Measurements from ENCODE around the gene CYP2A6.

DNA sequence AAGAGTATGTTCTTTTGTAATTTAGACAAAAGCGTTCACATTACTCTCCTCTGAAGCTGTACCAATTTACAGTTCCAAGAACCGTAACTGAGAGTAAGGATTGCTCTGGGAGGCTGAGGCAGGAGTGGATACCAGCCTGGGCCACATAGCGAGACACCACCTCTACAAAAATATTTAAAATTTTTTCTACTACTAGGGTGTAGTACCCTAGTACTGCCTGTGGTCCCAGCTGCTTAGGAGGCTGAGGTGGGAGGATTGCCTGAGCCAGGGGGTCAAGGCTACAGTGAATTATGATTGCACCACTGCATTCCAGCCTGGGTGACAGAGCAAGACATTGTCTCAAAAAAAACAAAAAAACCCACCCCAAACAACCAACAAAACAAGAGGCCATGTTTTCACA is 12.1 kb upstream of the CYP2A6 start:
- TF ChIP-seq, protein P1, sequence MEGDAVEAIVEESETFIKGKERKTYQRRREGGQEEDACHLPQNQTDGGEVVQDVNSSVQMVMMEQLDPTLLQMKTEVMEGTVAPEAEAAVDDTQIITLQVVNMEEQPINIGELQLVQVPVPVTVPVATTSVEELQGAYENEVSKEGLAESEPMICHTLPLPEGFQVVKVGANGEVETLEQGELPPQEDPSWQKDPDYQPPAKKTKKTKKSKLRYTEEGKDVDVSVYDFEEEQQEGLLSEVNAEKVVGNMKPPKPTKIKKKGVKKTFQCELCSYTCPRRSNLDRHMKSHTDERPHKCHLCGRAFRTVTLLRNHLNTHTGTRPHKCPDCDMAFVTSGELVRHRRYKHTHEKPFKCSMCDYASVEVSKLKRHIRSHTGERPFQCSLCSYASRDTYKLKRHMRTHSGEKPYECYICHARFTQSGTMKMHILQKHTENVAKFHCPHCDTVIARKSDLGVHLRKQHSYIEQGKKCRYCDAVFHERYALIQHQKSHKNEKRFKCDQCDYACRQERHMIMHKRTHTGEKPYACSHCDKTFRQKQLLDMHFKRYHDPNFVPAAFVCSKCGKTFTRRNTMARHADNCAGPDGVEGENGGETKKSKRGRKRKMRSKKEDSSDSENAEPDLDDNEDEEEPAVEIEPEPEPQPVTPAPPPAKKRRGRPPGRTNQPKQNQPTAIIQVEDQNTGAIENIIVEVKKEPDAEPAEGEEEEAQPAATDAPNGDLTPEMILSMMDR (IDR thresholded peaks at IDR 0.05) = no peak
- TF ChIP-seq POLR2A (IDR thresholded peaks at IDR 0.05) = no peak
